Urothelium cell line (cell line): ENCODE data around the gene KRT4.
A peak's percentile ranks its signal among the peaks of the same experiment; 100 is the strongest.
"Not testable (repeated sequence)": the region's sequence is repeated elsewhere in the genome, so short reads cannot be mapped to it uniquely, and the experiment has no call there.

Source experiments
- DNase-seq: peaks from one replicate; pipeline ENCODE4 v3.0.0; 2011; ENCODE audit warnings: low spot score, mixed read lengths
- FAIRE-seq: peaks from 2 replicates; lab custom pipeline; 2011; peaks lifted over from hg19 to GRCh38; lab: Jason Lieb, UNC

Gene KRT4

DNA sequence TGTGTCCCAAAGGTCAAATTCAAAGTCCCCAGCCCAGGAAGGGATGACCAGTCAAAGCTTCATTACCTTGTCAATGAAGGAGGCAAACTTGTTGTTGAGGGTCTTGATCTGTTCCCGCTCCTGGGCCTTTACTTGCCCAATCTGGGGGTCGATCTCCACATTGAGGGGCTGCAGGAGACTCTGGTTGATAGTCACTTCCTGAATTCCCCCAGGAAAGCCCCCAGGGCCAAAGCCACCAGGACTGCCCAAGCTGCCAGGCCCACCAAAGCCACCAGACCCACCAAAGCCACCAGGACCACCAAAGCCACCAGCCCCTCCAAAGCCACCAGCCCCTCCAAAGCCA, 18.6 kb downstream of the KRT4 start:
- FAIRE-seq, DNase-seq: not testable (repeated sequence)

- no peak for FAIRE-seq
- DNase-seq, result no peak
Observed at GRCh38 chr12:52794479-52795331, 19.2 kb downstream of the KRT4 start.

- DNase-seq (no peak), FAIRE-seq (no peak)
Observed at GRCh38 chr12:52792185-52793029, 21.5 kb downstream of the KRT4 start.

GRCh38 chr12:52791271-52792184, 22.4 kb downstream of the KRT4 start:
- no peak for FAIRE-seq

GRCh38 chr12:52790427-52791270, 23.3 kb downstream of the KRT4 start:
- no peak for FAIRE-seq

More at GRCh38 chr12:52791271-52792184, 22.4 kb downstream of the KRT4 start:
- no peak for DNase-seq

DNA sequence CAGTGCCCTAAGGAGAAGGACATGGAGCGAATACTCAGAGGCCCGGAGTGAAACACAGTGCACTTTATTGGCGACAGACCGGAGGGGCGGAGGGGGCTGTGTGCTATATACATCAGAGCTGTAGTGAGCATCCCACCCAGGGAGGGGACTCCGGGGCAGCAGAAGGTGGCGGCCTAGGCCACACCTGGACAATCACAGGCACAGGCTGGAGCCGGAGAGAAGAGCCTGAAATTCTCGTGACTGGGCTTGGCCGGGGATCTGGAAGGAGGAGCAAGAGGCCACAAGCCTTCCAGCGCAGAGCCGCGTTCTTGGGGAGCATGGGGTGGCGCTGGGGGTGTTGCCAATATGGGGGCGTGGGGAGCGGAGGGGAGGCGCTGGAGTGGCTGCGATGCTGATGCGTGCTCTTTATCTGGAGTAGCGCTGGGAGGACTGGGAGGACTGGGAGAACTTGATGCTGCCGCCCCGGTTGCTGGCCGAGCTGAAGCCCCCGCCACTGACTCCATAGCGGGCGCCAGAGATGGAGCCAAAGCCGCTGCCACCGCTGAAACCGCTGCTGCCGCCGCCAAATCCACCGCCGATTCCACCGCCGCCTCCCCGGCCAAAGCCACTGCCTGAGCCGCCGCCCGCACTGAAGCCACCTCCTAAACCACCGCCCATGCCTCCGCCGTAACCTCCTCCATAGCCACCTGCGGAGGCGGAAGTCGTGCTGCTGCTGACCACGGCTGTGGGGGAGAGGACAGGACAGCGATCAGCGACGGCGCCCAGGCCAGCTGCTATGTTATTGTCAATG, 24.1 kb downstream of the KRT4 start:
- peak; percentile 23 for DNase-seq
- FAIRE-seq, result no peak

More at GRCh38 chr12:52790427-52791270, 23.3 kb downstream of the KRT4 start:
- DNase-seq, result no peak

DNA sequence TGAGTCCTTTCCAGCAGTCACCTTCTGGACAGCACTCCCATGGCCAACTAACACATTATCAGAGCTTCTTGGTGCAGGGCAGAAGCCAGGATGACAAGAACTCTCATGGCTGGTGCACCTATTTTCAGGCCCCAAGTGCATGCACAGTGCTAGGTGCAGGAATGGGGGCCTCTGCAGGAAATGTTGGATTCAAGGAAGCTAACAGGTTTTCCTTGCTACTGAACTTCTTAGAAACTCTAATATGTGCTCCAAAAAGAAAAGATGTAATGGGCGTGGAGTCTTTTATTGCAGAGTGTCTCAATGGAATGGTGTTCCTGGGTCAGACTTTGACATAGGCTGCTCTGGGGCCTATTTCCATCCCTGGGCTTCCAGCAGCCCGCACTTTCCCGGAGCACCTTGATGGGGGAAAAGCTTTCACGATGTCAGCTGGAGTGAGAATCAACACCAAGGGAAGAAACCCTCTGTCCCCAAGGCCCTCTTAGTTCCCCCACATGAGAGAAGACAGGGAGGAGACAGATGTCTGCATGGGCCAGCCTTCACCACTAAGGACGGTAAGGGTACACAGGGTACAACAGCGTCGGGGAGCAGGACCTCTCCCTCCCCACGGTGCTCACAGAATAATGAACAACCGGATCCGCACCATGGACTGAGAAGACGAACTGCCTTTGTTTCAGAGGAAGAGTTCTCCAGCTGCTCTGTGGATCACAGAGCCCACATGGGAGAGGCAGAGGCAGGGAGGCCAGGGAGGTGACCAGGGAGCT, 24.9 kb downstream of the KRT4 start:
- DNase-seq (no peak), FAIRE-seq (no peak)

- FAIRE-seq (no peak), DNase-seq (no peak)
Observed at GRCh38 chr12:52788192-52788875, 25.6 kb downstream of the KRT4 start.

- DNase-seq (no peak), FAIRE-seq (no peak)
Observed at GRCh38 chr12:52787324-52788191, 26.4 kb downstream of the KRT4 start.

DNA sequence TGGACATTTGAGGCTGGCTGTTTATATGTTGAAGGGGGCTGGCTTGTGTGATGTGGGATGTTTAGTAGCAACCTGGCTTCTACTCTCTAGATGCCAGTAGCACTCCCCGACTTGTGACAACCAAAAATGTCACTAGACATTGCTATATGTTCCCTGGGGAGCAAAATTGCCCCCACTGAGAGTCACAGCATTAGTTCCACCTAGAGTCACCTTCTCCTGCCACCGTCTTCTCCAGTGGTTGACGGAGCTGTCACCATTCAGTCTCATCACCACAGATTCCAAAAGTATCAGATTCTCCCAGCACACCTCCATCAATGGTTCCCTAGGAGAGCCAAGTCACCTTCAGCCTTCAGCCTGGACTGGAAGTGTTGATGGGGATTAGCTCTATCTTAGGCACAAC, 29.0 kb downstream of the KRT4 start:
- FAIRE-seq (no peak), DNase-seq (no peak)

DNA sequence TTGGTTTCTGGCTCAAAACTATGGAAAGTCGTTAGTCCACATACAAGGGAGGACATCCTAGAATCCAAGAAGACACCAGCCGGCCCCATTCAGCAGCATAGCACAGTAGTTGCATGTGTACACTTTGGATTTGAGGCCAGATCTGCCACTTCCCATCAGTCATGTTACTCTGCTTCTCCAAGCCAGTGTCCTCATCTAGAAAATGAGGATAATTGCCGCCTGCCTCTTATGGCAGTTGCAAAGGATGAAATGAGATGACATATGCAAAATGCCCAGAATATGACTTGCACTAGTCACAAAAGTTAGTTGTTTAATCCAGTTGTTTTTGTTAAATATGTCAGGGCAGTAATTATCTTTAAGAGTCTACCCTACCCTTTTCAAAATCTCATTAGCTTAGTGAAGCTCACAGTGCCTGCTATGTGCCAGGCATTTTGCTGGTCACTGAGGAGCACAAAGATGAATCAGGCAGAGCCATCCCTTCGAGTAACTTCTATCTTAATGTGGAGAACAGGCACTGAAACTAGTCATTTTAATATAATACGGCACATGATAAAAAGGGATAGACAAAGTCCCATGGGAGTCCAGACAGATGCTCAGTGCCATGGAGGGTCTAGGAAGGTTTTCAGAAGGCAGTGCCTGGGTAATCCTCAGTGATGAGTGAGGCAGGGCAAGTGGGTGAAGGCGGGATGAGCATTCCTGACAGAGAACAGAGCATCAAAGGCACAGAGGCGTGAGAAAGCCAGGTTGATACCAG, 30.2 kb downstream of the KRT4 start:
- no peak for DNase-seq
- FAIRE-seq, result no peak

GRCh38 chr12:52782502-52782901, 31.4 kb downstream of the KRT4 start:
- DNase-seq (no peak), FAIRE-seq (no peak)

GRCh38 chr12:52781399-52782082, 32.4 kb downstream of the KRT4 start:
- DNase-seq (no peak), FAIRE-seq (no peak)

DNA sequence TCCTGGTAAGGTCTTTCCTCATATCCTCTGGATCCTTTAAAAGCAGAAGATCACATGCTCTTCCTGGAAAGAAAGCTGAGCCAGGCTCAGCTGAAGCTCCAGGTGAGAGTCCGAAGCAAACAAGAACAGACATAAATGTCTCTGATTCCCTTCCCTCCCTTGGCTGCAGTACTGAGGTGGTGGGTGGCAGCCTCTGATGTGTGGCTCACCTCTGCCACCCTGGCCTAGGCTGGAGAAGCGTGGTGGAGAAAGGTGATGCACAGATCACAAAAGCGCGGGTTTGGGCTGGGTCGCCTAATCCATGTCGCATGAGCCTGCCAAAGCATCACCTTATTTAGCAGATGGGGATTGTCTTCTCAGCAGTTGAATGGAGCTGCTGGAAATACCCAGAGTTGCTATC, 34.0 kb downstream of the KRT4 start:
- DNase-seq (no peak), FAIRE-seq (no peak)

DNA sequence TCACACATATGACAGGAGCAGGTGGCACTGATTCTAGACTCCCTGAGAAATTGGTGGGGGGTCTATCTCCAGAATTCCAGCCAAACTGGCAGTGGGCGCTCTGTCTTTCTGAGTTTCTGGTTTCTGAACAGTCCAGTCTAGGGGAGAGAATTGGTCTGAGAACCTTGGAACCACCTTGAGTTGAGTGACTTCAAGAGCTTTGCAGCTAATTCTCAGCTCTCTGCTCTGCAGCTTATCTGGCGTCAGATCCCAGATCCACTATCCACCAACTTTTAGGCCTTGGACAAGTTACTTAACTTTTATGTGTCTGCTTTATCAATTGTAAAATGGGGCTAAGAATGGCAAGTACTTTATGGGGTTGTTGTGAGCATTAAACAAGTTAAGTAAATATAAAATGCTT, 35.1 kb downstream of the KRT4 start:
- DNase-seq (no peak), FAIRE-seq (no peak)

- DNase-seq, result no peak
- no peak for FAIRE-seq
Observed at GRCh38 chr12:52777566-52777965, 36.4 kb downstream of the KRT4 start.
